Hepatocyte (in vitro differentiated cells): Measurements from ENCODE around the gene ALX4. TPM values are rescaled to one million over a fixed set of nuclear protein-coding genes. Genes with fewer than 3 reads are reported as not detected.

ENCODE experiments used
- DNase-seq: peaks from one replicate; pipeline ENCODE4 v3.0.0-alpha.2; 2016; ENCODE audit warnings: low spot score
- H2AFZ ChIP-seq: fragments of 200-600 bp; sonication (generic); 2 replicates; pipeline ENCODE4 v1.6.0; 2016; ENCODE audit warnings: antibody characterized with exemption, mild to moderate bottlenecking
- H3K27ac ChIP-seq: fragments of 200-600 bp; sonication (generic); 2 replicates; pipeline ENCODE4 v1.5.1; 2016; ENCODE audit warnings: mild to moderate bottlenecking
- H3K27me3 ChIP-seq: fragments of 200-600 bp; sonication (generic); 2 replicates; pipeline ENCODE4 v1.6.1; 2016
- H3K36me3 ChIP-seq: fragments of 200-600 bp; sonication (generic); replicated peaks from 2 replicates; pipeline ENCODE4 v1.5.1; 2016; ENCODE audit warnings: low read depth; ENCODE audit not compliant: insufficient read depth
- H3K4me1 ChIP-seq: fragments of 200-600 bp; sonication (generic); 2 replicates; pipeline ENCODE4 v1.5.1; 2016; ENCODE audit warnings: mild to moderate bottlenecking, moderate library complexity; ENCODE audit not compliant: insufficient read depth
- H3K4me2 ChIP-seq: fragments of 200-600 bp; sonication (generic); 2 replicates; pipeline ENCODE4 v1.6.0; 2016
- H3K4me3 ChIP-seq: fragments of 200-600 bp; sonication (generic); 2 replicates; pipeline ENCODE4 v1.5.1; 2016; ENCODE audit warnings: mild to moderate bottlenecking
- H3K79me2 ChIP-seq: fragments of 200-600 bp; sonication (generic); 2 replicates; pipeline ENCODE4 v1.6.0; 2017; ENCODE audit warnings: mild to moderate bottlenecking
- H3K9me2 ChIP-seq: fragments of 200-600 bp; sonication (generic); replicated peaks from 2 replicates; pipeline ENCODE4 v1.6.0; 2017; ENCODE audit warnings: mild to moderate bottlenecking; ENCODE audit not compliant: insufficient read depth
- H3K9me3 ChIP-seq: fragments of 200-600 bp; sonication (generic); 2 replicates; pipeline ENCODE4 v1.5.1; 2016; ENCODE audit warnings: low read depth, mild to moderate bottlenecking
- H4K20me1 ChIP-seq: fragments of 200-600 bp; sonication (generic); 2 replicates; pipeline ENCODE4 v1.6.0; 2016; ENCODE audit warnings: mild to moderate bottlenecking; ENCODE audit not compliant: insufficient read depth, poor library complexity, severe bottlenecking
- CTCF ChIP-seq: fragments of 200-600 bp; sonication (generic); IDR thresholded peaks from 2 replicates; pipeline ENCODE4 v1.5.1; 2016; ENCODE audit warnings: antibody characterized with exemption, mild to moderate bottlenecking; ENCODE audit not compliant: poor library complexity
- EZH2 ChIP-seq: fragments of 200-600 bp; sonication (generic); IDR thresholded peaks from 2 replicates; pipeline ENCODE4 v1.6.1; 2016; ENCODE audit warnings: antibody characterized with exemption, mild to moderate bottlenecking, borderline replicate concordance
- EZH2phosphoT487 ChIP-seq: fragments of 200-600 bp; sonication (generic); IDR thresholded peaks from one replicate; pipeline ENCODE4 v1.6.1; 2018; ENCODE audit warnings: antibody characterized with exemption, mild to moderate bottlenecking, low read depth, moderate library complexity; ENCODE audit not compliant: unreplicated experiment, severe bottlenecking
- WGBS: methylation state at CpG from one replicate; pipeline ENCODE4 v1.1.6; 2016; ENCODE audit warnings: low lambda C conversion rate; ENCODE audit errors: missing lambda C conversion rate; 5-methylcytosine and 5-hydroxymethylcytosine counted together
- polyA plus RNA-seq: library from polyadenylated mRNA; unstranded; fragments of >200 nt; fragmentation: Nextera tagmentation; extraction: Ambion mirVana; gene quantifications from 2 replicates; pipeline ENCODE4 v1.2.1, GENCODE V29; 2016
- total RNA-seq: library from RNA; depleted of rRNA; stranded (reverse); fragments of >200 nt; gene quantifications from 2 replicates; pipeline ENCODE4 v1.2.3, GENCODE V29; 2014

The ALX4 gene
- total and polyA plus RNA-seq, 2 experiments from 2014 or later: 1.3 to 3.8 TPM

- Histone ChIP-seq H3K4me1 (no peaks in the 10 kb centered on the region), H3K4me3 (no peak overlapping the region), H3K9me3 (no peaks in the 10 kb centered on the region), H3K4me2 (no peak overlapping the region), H3K27me3 (peaks cover 4% of the 10 kb centered on the region), H3K36me3 (no peaks in the 10 kb centered on the region), H3K9me2 (no peaks in the 10 kb centered on the region), H2AFZ (no peak overlapping the region), H3K27ac (no peak overlapping the region), H4K20me1 (no peaks in the 10 kb centered on the region), H3K79me2 (no peaks in the 10 kb centered on the region)
- DNase-seq: no peak
- TF ChIP-seq EZH2 (no peak), EZH2phosphoT487 (no peak)
- 77% methylated on average over 5 of the region's 5 CpGs for WGBS
Observed at GRCh38 chr11:44344921-44345320, 35.0 kb upstream of the ALX4 start.

DNA sequence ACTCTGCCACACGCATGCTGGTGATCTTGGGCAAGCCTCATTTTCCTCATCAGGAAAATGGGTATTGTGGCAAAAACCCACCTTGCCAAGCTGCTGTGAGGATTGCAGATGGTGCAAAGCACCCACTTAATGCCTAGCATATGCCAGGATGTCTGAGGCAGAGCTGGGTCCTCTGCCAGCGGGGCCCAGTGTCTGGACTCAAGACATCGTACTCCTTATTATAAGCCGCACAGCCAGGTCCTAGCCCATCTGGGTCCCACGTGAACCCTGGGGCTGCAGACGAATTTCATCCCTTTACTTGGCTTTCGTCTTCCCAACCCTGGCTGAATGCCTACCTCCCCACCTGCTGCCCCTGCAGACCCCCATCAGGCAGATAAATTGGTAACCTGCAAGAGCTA lies 34.5 kb upstream of the ALX4 start:
- WGBS: 100% methylated on average over 6 of the region's 7 CpGs
- H3K27ac ChIP-seq: no peak overlapping the region
- no peaks in the 10 kb centered on the region for H3K4me1 ChIP-seq
- no peak overlapping the region for H3K4me2 ChIP-seq
- no peaks in the 10 kb centered on the region for H3K36me3 ChIP-seq
- no peak overlapping the region for H3K4me3 ChIP-seq
- no peak overlapping the region for H2AFZ ChIP-seq
- no peaks in the 10 kb centered on the region for H3K9me2 ChIP-seq
- no peak for DNase-seq
- H3K9me3 ChIP-seq: no peaks in the 10 kb centered on the region
- no peaks in the 10 kb centered on the region for H4K20me1 ChIP-seq
- no peaks in the 10 kb centered on the region for H3K79me2 ChIP-seq
- peaks cover 4% of the 10 kb centered on the region for H3K27me3 ChIP-seq
- TF ChIP-seq EZH2phosphoT487 (no peak), CTCF (no peak), EZH2 (no peak)

DNA sequence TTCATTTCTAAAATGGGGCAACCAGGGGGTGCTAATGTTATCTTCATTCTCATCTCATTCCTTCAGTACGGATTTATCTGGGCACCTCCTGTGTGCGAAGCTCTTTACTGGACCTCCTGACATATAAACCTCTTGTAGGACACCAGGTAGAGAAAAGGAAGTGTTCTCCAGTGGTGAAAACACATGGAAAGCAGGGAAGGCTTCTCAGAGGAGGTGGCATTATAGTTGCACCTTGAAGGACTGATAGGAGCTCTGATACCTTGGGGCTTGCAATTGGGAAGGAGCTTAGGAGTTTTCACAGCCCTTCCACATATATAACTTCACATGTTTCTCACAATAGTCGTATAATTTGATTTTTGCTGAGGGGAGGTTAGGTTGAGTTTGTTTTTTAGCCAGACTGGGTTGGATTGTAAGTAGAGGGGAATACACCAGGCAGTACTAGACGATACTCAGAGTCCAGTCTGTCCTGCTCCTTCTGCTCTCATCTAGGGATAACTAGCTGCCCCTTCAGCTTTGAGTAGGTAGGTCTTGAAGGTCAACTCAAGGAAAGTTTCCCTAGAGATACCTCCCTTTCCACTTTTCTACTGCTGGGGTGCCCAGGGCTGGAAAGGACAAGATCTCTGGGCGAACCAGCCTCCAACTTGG lies 34.0 kb upstream of the ALX4 start:
- no peak overlapping the region for H3K4me3 ChIP-seq
- TF ChIP-seq EZH2 (no peak), CTCF (no peak), EZH2phosphoT487 (no peak)
- no peak overlapping the region for H3K27ac ChIP-seq
- no peak overlapping the region for H2AFZ ChIP-seq
- H4K20me1 ChIP-seq: no peaks in the 10 kb centered on the region
- DNase-seq: no peak
- H3K27me3 ChIP-seq: peaks cover 8% of the 10 kb centered on the region
- no peaks in the 10 kb centered on the region for H3K9me2 ChIP-seq
- WGBS: 96% methylated on average over 5 of the region's 5 CpGs
- H3K79me2 ChIP-seq: no peaks in the 10 kb centered on the region
- no peaks in the 10 kb centered on the region for H3K4me1 ChIP-seq
- H3K9me3 ChIP-seq: no peaks in the 10 kb centered on the region
- no peak overlapping the region for H3K4me2 ChIP-seq
- no peaks in the 10 kb centered on the region for H3K36me3 ChIP-seq

GRCh38 chr11:44342616-44343015 lies 32.7 kb upstream of the ALX4 start:
- no peaks in the 10 kb centered on the region for H3K79me2 ChIP-seq
- H4K20me1 ChIP-seq: no peaks in the 10 kb centered on the region
- H3K27ac ChIP-seq: no peak overlapping the region
- no peaks in the 10 kb centered on the region for H3K4me1 ChIP-seq
- WGBS: 85% methylated on average over 4 of the region's 4 CpGs
- H3K36me3 ChIP-seq: no peaks in the 10 kb centered on the region
- no peaks in the 10 kb centered on the region for H3K9me2 ChIP-seq
- H3K9me3 ChIP-seq: no peaks in the 10 kb centered on the region
- TF ChIP-seq CTCF (no peak), EZH2 (no peak), EZH2phosphoT487 (no peak)
- no peak overlapping the region for H3K4me3 ChIP-seq
- no peak overlapping the region for H2AFZ ChIP-seq
- H3K27me3 ChIP-seq: peaks cover 21% of the 10 kb centered on the region
- no peak for DNase-seq
- H3K4me2 ChIP-seq: no peak overlapping the region
